T-helper 1 cell (primary cell): ENCODE data around the gene SH3PXD2A.
A peak's percentile ranks its signal among the peaks of the same experiment; 100 is the strongest.
"Not testable (repeated sequence)": the region's sequence is repeated elsewhere in the genome, so short reads cannot be mapped to it uniquely, and the experiment has no call there.

Source experiments
- DNase-seq, 5 donors: peaks; one replicate each; pipeline ENCODE4 v3.0.0-alpha.2; 2012 to 2020

The SH3PXD2A gene

GRCh38 chr10:103742824-103743223 is 112.6 kb downstream of the SH3PXD2A start:
- no peak for DNase-seq

- DNase-seq = no peak
Measured at GRCh38 chr10:103740611-103741010, 114.8 kb downstream of the SH3PXD2A start.

- no peak for DNase-seq
Measured at GRCh38 chr10:103739039-103739764, 116.2 kb downstream of the SH3PXD2A start.

- no peak for DNase-seq
Measured at GRCh38 chr10:103737735-103738367, 117.5 kb downstream of the SH3PXD2A start.

- peak in 1 of 5 donors; percentile 24 for DNase-seq
Measured at GRCh38 chr10:103736763-103737162, 118.6 kb downstream of the SH3PXD2A start.

GRCh38 chr10:103736044-103736443 is 119.3 kb downstream of the SH3PXD2A start:
- no peak for DNase-seq

GRCh38 chr10:103734731-103735130 is 120.6 kb downstream of the SH3PXD2A start:
- no peak for DNase-seq

- DNase-seq = no peak
Measured at GRCh38 chr10:103733045-103733419, 122.3 kb downstream of the SH3PXD2A start.

GRCh38 chr10:103732339-103733044 is 122.9 kb downstream of the SH3PXD2A start:
- DNase-seq = no peak

GRCh38 chr10:103731609-103732270 is 123.6 kb downstream of the SH3PXD2A start:
- no peak for DNase-seq

GRCh38 chr10:103731026-103731425 is 124.3 kb downstream of the SH3PXD2A start:
- not testable (repeated sequence) for DNase-seq

GRCh38 chr10:103729851-103730250 is 125.5 kb downstream of the SH3PXD2A start:
- DNase-seq = no peak

- DNase-seq = no peak
Measured at GRCh38 chr10:103727991-103728689, 127.2 kb downstream of the SH3PXD2A start.

GRCh38 chr10:103727546-103727963 is 127.8 kb downstream of the SH3PXD2A start:
- no peak for DNase-seq

- DNase-seq = no peak
Measured at GRCh38 chr10:103726637-103727036, 128.7 kb downstream of the SH3PXD2A start.

GRCh38 chr10:103725242-103725641 is 130.1 kb downstream of the SH3PXD2A start:
- no peak for DNase-seq

GRCh38 chr10:103724771-103725170 is 130.6 kb downstream of the SH3PXD2A start:
- no peak for DNase-seq

GRCh38 chr10:103724074-103724473 is 131.3 kb downstream of the SH3PXD2A start:
- DNase-seq = no peak

- DNase-seq = no peak
Measured at GRCh38 chr10:103723557-103723956, 131.8 kb downstream of the SH3PXD2A start.

GRCh38 chr10:103722632-103723031 is 132.7 kb downstream of the SH3PXD2A start:
- no peak for DNase-seq

- DNase-seq = no peak
Measured at GRCh38 chr10:103720964-103721335, 134.4 kb downstream of the SH3PXD2A start.

GRCh38 chr10:103720328-103720963 is 134.9 kb downstream of the SH3PXD2A start:
- no peak for DNase-seq
